Measurements from ENCODE around the gene LILRB5.
"Not testable (repeated sequence)": the region's sequence is repeated elsewhere in the genome, so short reads cannot be mapped to it uniquely, and the experiment has no call there.

LILRB5 gene

GRCh38 chr19:54257116-54257480, at the start of gene LILRB5:
Gene LILRB5 (minus strand): TSS chr19:54257273. CDS start chr19:54257193, 80 bp downstream.
- DNase-seq = no peak

DNA sequence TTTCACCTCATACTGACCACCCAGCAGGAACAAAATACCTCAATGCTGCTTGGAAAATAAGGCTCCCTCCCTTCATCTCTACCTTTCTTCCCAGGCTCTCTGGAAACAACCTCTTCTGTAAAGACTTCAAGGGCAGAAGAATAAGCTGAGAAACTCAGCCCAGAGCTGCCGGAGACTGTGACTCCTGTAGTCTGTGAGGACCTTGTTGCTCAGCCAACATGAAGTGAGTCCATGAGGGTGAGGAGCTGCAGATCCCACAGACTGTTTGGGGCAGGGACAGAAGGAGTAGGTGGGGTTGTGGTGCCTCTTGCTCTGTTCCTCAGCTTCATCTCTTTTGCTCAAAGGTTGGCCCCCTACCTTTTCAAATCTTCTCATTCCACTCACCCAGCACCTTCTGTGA, 48.1 kb upstream of the LILRB5 start:
- no peak for DNase-seq

DNA sequence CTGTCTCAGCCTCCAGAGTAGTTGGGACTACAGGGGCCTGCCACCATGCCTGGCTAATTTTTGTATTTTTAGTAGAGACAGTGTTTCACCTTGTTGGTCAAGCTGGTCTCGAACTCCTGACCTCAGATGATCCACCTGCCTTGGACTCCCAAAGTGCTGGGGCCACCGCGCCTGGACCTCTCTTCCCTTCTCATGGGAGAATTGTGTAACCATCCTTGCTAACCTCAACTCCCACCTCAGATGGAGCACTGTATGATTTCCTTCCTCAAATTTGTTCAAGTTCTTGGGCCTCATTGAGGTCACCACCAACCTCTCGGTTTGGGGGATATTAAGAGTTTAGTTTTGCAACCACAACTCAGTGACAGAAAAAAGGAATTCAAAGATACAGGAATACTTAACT, 45.2 kb upstream of the LILRB5 start:
- no peak for DNase-seq

GRCh38 chr19:54299515-54299914, 42.4 kb upstream of the LILRB5 start:
- DNase-seq = no peak

DNA sequence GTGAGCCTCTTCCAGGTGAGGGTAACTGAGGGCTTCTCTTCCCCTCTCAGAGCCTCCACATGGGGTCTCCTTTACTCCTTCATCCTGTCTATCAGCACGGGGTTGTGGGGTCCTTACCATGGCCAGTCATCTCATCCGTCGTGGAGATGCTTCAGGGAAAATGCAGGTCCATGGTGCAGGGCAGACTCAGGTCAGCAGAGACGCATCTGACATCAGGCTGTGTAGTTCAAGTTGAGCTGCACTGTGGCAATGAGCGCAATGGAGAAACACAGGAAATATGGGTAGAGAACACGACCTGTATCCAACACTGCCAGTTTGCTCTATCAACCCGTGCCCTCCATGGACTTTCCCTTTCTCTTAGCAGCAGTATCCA, 42.0 kb upstream of the LILRB5 start:
- no peak for DNase-seq

DNA sequence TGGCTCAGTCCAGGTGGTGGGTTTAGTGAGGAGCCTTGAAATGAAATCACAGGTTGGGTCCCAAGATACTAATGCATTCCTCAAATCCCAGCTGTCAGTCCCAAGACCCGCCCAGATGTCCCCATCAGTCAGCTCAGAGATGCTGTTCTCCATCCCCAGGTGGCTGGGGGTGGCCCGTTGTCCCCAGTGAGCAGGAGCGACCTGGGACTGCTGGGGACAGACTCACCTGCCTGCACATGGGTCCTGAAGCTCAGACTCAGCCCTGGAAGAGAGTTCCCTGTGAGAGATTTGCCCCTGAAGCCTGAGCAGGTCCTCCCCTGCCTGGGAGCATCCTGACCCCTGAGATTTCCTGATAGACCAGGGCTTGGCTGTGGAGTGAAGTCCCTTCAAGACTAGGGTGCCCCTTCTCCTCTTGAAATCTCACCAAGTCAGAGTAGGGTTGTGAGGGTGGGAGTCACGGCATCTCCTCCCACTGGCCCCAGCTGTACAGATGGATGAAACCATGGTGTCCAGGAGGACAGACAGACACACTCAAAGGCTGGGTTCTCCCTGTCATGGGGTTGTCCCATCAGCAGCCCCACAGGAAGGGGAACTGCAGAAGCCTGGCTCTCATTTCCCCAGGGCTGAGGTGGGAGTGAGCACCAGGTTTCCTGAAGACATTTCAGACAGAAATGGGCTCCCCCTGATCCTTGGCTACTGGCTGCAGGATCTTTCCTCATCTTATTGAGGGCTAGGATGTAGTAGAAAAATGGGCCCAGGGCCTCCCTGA, 41.5 kb upstream of the LILRB5 start:
- no peak for DNase-seq

- no peak for DNase-seq
These were observed 40.8 kb upstream of the LILRB5 start for GRCh38 chr19:54297759-54298305.

- DNase-seq = no peak
These were observed 37.5 kb upstream of the LILRB5 start for GRCh38 chr19:54294539-54294938.

DNA sequence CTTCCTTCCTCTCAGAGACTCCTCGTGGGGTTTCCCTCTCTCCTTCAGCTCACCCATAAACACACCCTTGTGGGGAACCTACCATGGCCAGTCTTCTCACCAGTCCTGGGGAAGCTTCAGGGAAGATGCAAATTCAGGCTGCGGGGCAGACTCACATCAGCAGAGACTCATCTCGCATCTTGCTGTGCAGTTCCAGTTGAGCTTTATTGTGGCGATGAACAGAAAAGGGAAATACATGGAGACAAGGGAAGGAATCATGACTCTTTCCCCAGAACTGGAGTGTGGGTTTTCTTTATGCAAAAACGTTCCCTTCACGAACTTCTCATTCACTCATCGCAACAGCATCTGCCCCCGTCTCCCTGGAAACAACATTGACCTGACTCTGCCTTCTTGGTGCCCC, 32.1 kb upstream of the LILRB5 start:
- not testable (repeated sequence) for DNase-seq

DNA sequence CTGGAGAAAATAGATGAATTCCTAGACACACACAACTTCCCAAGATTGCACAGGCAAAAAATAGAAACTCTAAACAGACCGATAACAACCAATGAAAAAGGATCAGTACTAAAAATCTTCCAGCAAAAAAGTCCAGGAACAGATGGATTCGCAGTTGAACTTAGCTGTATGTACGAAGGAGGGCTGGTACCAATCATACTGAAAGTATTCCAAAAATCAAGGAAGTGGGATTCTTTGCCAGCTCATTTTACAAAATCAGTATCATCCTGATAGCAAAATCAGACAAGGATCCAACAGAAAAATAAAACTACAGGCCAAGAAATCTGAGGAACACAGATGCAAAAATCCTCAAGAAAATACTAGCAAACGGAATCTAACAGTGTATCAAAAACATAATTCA, 30.4 kb upstream of the LILRB5 start:
- peak in 1 of 58 donors; percentile 7 for DNase-seq

DNA sequence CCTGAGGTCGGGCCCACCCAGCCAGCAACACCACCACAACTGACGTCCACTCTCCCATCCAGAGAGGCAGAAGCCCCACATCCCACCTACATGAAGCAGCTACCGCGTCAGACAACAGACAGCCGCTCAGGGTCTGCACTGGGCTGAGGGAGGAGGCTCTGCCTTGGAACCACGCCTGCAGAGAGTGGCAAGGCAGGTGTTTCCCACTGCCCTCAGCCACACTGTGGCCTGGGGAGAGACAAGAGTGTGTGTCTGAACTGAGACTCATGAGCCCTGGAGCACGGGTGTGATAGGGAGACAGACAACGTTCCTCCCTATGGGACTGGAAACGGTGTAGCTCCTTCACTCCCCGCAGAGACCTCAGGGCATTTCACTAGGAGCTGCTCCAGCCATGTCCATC, 29.2 kb upstream of the LILRB5 start:
- DNase-seq = not testable (repeated sequence)

- DNase-seq = not testable (repeated sequence)
These were observed 28.5 kb upstream of the LILRB5 start for GRCh38 chr19:54285427-54286056.

DNA sequence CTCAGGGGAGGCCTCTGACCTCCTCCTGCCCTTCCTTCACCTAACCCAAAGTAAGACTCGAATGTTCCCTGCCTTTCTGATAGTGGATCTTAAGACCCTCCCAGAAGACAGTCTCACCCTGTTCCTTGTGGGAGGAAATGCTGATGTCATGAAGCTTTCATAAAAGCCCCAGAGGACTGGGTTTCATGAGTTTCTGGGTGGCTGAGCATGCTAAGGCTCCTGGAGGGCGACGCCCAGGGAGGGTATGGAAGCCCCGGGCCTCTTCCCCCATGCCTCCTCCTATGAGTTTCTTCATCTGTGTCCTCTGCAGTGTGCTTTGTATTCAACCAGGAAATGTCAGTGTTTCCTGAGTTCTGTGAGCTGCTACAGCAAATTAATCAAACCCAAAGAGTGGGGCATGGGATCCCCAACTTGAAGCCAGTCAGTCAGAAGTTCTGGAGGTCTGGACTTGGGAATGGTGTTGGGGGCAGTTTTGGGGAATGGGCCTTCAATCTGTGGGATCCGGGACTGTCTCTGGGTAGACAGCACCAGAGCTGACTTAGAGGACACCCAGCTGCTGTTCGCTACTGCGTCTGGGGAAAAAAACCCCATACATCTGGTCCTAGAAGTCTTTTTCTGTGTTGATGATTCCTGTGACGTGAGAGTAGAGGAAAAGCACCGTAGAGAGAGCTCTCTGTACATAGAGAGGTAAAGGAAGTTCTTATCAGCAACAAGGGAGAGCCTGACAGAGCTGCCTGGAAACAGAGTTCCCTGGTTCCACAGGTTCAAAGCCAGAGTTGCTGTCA, 25.8 kb upstream of the LILRB5 start:
- no peak for DNase-seq

DNA sequence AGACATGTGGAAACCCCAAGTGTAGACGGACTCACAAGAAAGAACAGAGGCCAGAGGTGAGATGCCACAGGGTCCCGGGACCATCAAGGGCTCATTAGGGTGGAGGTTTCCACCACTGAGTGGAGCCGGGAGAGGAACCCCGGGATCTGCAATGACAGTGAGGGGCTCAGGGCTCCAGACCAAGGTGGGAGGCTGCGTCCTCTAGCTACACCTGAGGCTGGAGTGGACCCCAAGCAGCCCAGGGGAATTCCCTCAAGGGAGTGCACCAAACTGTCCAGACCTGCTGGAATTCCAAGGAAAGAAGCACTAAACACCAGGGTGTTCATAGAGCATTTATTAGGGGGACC, 24.6 kb upstream of the LILRB5 start:
- DNase-seq = not testable (repeated sequence)

DNA sequence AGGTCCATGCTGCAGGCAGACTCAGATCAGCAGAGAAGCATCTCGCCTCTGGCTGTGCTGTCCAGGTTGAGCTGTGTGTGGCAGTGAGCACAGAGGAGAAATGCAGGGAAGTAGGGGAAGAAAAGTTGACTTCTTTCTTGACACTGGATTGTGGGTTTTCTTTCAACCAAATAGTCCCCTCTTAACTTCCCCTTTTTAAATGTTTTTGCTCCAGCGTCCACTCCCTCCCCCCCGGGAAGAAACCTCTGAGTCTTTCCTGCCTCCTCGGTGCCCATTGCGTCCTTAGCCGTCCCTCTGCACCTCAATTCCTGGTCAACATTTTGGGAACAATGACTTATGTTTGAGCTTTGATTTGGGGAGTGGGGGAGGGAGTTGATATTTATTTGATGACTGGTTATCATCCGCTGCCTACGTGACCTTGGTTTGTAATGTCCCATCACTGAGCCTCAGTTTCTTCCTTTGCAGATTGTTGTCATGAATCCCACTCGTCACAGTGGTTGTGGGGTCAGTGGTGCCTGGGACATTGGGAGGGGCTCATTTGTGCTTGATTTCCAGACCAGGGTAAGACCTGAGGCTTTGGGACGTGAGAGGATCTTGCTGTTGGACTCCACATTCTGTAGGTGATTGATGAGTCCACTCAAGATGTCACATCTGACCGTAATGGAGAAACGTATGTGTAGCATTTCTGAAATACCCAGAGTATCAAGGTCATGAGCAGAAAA, 24.1 kb upstream of the LILRB5 start, which contains the start of gene LILRB2:
TSS of gene LILRB2 (minus strand) at position 104 of the 722 bp plus-strand sequence. CDS start 614 bp downstream, outside the sequence.
- DNase-seq = peak in 1 of 58 donors; percentile 4

GRCh38 chr19:54280441-54280840, 23.4 kb upstream of the LILRB5 start:
- DNase-seq = peak in 3 of 58 donors; percentile 7 to 30 (median 16)

DNA sequence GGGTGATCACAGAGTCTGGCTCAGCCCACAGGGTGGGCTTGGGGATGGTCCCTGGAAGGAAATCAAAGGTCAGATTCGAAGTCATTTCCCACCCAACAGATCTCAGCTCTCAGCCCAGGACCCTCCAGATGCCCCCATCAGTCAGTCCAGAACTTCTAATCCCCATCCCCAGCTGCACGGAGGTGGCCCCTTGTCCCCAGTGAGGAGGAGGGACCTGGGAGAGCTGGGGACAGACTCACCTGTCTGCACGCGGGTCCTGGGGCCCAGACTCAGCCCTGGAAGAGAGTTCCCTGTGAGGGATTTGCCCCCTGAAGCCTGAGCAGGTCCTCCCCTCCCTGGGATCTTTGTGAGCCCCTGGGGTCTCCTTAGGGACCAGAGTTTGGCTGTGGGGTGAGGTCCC, 23.0 kb upstream of the LILRB5 start:
- DNase-seq = not testable (repeated sequence)

DNA sequence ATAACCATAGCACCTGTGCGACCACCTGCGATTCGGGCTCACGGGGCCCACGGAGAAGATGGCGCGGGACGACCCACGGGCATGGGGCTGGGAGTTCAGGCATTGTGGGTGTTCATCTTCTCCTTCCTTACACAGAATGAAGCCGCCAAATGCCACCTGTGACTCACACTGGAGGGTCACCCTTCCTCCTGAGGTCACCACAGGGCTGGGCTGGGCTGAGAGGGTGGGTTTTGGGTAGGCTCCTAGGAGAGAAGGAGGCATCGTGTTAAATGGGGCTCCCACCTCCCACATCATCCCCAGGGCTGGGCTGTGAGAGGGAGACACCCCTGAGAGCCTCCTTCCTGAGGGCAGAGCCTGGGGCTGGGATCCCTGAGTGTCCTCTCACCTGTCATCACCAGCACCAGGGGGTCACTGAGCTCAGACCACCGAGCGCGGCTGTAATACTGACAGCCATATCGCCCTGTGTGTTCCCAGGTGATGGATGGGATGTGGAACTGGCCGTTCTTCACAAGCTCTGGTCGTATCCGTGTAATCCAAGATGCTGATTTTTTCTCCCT, 22.4 kb upstream of the LILRB5 start:
- DNase-seq = no peak

DNA sequence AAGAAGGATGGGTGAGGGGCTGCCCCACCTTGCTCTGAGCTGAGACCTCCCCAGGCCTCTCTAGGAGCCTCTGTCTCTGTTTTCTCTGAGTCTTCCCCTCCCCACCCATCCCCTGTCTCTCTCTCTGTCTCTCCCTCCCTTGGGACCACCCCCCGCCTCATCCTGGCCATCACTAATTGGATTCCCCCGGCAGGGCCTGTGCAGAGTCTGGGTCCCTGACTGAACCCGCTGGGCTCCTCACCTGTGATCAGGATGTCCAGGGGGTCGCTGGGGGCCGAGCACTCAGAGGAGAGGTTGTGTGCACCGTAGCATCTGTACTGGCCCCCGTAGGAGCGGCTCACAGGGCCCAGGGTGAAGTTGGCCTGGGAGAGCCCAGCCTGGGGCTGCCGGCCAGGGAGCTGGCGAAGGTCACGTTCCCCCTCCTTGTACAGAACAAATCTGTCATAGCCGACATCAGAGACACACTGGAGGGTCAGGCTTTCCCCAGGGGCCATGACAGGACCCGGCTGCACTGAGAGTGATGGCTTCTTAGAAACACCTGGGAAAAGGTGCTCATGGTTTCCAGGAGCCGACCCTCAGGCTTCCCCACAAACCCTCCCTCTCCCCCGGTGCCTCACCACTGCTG, 21.6 kb upstream of the LILRB5 start:
- DNase-seq = not testable (repeated sequence)

DNA sequence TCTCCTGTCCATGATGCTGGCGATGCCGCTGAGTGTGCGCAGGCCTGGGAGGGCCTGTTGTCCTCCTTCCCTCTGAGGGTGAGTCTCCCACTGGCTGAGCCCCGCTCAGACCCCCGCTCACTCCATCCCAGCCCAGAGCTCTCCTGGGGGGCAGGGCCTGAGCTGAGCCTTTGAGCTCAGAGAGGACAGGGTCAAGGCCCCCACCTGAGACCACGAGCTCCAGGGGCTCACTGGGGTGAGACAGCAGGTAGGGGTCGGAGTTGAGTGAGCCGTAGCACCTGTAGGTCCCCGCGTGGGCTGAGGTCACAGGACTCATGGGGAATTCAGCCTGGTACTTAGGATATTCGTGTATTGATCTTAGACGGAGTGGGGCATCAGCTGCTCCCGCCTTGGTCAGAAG, 21.0 kb upstream of the LILRB5 start:
- not testable (repeated sequence) for DNase-seq

Data from anterior cingulate cortex (tissue), 58 donors.